Activated T-helper 17 cell treated with anti-CD3 and anti-CD28 coated beads, Interleukin-2, amount 50 U/mL, for 72 hours (primary cell): ENCODE results near the gene NOX5. TPM values are rescaled to one million over a fixed set of nuclear protein-coding genes. Genes with fewer than 3 reads are reported as not detected.

Experiments used
- ATAC-seq: fragments of 150-1000 bp; cut with Tn5 transposase; replicated peaks from 2 replicates; pipeline ENCODE4 v1.10.0; 2021; ENCODE audit warnings: mild to moderate bottlenecking, moderate library complexity
- H3K27ac Mint-ChIP-seq: one replicate; pipeline ENCODE4 v1.8.0; 2022; ENCODE audit warnings: mixed read lengths
- H3K27me3 Mint-ChIP-seq: one replicate; pipeline ENCODE4 v1.8.0; 2022; ENCODE audit warnings: mixed read lengths
- H3K36me3 Mint-ChIP-seq: one replicate; pipeline ENCODE4 v1.8.0; 2022; ENCODE audit warnings: low read depth, mild to moderate bottlenecking, mixed read lengths
- H3K4me1 Mint-ChIP-seq: one replicate; pipeline ENCODE4 v1.8.0; 2022; ENCODE audit warnings: mixed read lengths
- H3K4me3 Mint-ChIP-seq: one replicate; pipeline ENCODE4 v1.8.0; 2022; ENCODE audit warnings: mild to moderate bottlenecking, mixed read lengths
- H3K9me3 Mint-ChIP-seq: one replicate; pipeline ENCODE4 v1.8.0; 2022; ENCODE audit warnings: mixed read lengths
- total RNA-seq, 2 donors: library from RNA; stranded (reverse); gene quantifications; one replicate each; pipeline ENCODE4 v1.2.3, GENCODE V29; 2022

The NOX5 gene
- total RNA-seq, 2 donors from 2014 or later: not detected

DNA sequence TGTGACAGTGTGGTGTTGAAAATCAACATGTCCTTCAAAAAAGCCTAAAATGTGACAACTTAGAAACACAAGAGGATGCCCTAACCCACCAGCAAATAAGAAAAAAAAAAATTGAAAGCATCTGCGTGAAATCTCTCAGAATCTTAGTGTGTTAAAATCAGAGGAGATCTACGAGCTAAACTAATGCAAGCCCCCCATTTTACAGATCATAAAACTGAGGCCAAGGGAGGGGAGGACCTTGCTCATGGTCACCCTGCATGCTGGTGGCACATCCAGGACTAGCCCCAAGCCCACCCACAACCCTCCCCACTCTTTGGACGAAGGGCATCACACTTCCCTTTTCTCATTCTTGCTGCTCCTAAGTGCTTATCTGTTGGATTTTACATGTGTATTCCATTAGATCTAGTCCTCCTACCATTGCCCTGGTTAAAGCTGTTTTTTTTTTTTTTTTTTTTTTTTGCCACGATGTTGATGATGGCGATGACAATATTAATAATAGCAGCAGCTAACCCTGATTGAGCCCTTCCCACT lies 29.1 kb upstream of the NOX5 start:
- Mint-ChIP-seq H3K4me3 (no peak overlapping the region), H3K36me3 (no peaks in the 10 kb centered on the region), H3K4me1 (no peaks in the 10 kb centered on the region), H3K27ac (no peak overlapping the region), H3K27me3 (peaks cover 34% of the 10 kb centered on the region), H3K9me3 (no peaks in the 10 kb centered on the region)
- ATAC-seq: no peak

GRCh38 chr15:68986322-68986721 lies 28.2 kb upstream of the NOX5 start:
- Mint-ChIP-seq H3K27ac (no peak overlapping the region), H3K9me3 (no peaks in the 10 kb centered on the region), H3K4me1 (no peaks in the 10 kb centered on the region), H3K27me3 (peaks cover 34% of the 10 kb centered on the region), H3K4me3 (no peak overlapping the region), H3K36me3 (no peaks in the 10 kb centered on the region)
- ATAC-seq: no peak

- no peak overlapping the region for H3K4me3 Mint-ChIP-seq
- H3K27me3 Mint-ChIP-seq: peaks cover 27% of the 10 kb centered on the region
- no peak overlapping the region for H3K27ac Mint-ChIP-seq
- ATAC-seq: no peak
- no peaks in the 10 kb centered on the region for H3K9me3 Mint-ChIP-seq
- H3K4me1 Mint-ChIP-seq: no peaks in the 10 kb centered on the region
- no peaks in the 10 kb centered on the region for H3K36me3 Mint-ChIP-seq
These were observed 27.4 kb upstream of the NOX5 start for GRCh38 chr15:68987120-68987519.

DNA sequence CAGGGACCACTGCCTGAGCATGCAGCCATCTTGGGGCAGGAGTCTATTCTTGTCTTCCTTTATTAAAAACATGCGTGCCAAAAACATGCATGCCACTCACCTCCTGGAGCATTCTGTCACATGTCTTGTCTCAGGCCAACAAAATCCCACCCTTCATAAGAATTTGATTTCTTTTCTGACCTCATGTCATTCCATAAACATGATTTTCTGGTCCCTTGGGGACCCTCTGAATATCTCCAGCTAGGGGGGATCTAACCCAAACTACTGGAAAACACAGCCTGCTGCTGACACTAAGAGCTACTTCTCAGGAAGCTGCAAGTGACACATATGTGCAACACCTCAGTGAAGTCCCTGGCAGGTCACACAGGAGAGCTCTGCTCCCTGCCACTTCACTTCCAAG lies 26.8 kb upstream of the NOX5 start:
- Mint-ChIP-seq H3K27ac (no peak overlapping the region), H3K4me3 (no peak overlapping the region), H3K36me3 (no peaks in the 10 kb centered on the region), H3K9me3 (no peaks in the 10 kb centered on the region), H3K27me3 (peaks cover 27% of the 10 kb centered on the region), H3K4me1 (no peaks in the 10 kb centered on the region)
- ATAC-seq: no peak

DNA sequence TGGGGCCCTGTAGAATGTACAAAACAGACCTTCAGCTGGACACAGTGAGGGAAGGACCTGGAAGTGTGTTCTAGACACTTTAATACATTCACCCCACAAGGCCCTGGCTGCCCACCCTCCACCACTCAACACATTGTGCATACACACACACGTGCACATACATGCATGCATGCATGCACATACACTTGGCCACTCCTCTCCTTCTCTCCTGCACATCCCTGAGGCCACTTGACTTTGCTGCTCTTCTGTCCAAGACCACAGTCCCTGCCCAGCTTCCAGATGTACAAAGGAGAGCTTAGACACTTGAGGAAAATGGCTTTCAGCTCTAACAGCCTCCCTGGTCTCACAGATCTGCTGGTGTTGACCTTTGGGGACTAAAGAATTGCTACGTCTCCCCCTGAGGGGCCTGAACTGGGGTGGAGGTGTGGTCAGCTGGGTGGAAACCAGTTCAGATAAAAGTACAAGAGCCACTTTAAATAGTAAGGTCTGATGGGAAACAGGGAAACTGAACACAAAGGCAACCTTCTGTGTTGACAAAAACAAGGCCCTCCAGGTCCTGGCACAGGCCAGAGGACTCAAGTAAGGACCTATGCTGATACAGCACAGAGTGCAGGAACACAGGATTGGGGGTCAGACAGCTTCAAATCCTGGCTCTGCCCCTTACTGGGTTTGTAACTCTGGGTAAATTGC lies 24.8 kb upstream of the NOX5 start:
- H3K4me3 Mint-ChIP-seq: no peak overlapping the region
- no peak for ATAC-seq
- H3K27me3 Mint-ChIP-seq: peaks cover 20% of the 10 kb centered on the region
- no peaks in the 10 kb centered on the region for H3K36me3 Mint-ChIP-seq
- no peaks in the 10 kb centered on the region for H3K4me1 Mint-ChIP-seq
- H3K27ac Mint-ChIP-seq: no peak overlapping the region
- H3K9me3 Mint-ChIP-seq: no peaks in the 10 kb centered on the region

GRCh38 chr15:68990231-68990991 lies 24.1 kb upstream of the NOX5 start:
- peak; percentile 19 for ATAC-seq
- Mint-ChIP-seq H3K4me3 (no peak overlapping the region), H3K36me3 (no peaks in the 10 kb centered on the region), H3K27me3 (peaks cover 18% of the 10 kb centered on the region), H3K27ac (no peak overlapping the region), H3K4me1 (no peaks in the 10 kb centered on the region), H3K9me3 (no peaks in the 10 kb centered on the region)

GRCh38 chr15:68990992-68991500 lies 23.4 kb upstream of the NOX5 start:
- Mint-ChIP-seq H3K9me3 (no peaks in the 10 kb centered on the region), H3K27ac (no peak overlapping the region), H3K27me3 (peaks cover 18% of the 10 kb centered on the region), H3K4me1 (no peaks in the 10 kb centered on the region), H3K36me3 (no peaks in the 10 kb centered on the region), H3K4me3 (no peak overlapping the region)
- ATAC-seq: no peak

- Mint-ChIP-seq H3K4me1 (no peaks in the 10 kb centered on the region), H3K27ac (no peak overlapping the region), H3K36me3 (no peaks in the 10 kb centered on the region), H3K4me3 (no peak overlapping the region), H3K27me3 (peaks cover 16% of the 10 kb centered on the region), H3K9me3 (no peaks in the 10 kb centered on the region)
- ATAC-seq: no peak
These were observed 22.8 kb upstream of the NOX5 start for GRCh38 chr15:68991723-68992122.

DNA sequence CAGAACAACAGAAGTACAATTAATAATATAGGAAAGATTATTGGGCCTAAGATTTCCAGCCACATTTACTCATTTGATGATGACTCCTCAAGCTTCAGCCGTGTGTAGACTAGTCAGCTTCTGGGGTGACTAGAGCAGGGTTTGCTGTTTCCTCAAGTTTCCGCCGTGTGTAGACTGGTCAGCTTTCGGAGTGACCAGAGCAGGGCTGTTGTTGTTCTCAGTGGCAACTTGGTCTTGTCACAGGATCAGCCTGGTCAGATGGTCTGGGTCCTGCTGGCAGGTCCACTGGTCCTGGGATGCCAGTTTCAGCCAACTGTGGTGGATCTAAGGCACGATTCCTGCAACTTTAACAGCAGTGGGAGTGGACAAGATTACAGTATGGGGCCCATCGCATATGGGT lies 21.8 kb upstream of the NOX5 start:
- Mint-ChIP-seq H3K27ac (no peak overlapping the region), H3K4me1 (no peaks in the 10 kb centered on the region), H3K36me3 (no peaks in the 10 kb centered on the region), H3K27me3 (peaks cover 17% of the 10 kb centered on the region), H3K9me3 (no peaks in the 10 kb centered on the region), H3K4me3 (no peak overlapping the region)
- no peak for ATAC-seq

DNA sequence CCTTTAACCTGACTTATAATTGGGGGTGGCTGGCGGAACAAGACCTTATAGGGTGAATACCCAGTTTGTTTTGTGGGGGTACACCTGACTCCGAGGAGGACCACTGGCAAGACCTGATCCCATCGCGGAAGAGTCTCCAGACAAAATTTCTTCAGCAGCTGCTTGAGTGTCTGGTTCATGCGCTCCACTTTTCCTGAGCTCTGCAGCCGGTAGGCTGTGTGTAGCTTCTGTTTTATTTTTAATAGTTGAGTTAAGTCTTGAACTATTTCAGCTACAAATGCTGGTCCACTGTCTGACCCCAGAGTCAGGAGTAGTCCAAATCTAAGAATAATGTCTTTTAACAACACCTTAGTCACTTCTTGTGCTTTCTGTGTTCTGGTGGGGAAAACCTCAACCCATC lies 21.2 kb upstream of the NOX5 start:
- Mint-ChIP-seq H3K27ac (no peak overlapping the region), H3K4me3 (no peak overlapping the region), H3K36me3 (no peaks in the 10 kb centered on the region), H3K9me3 (no peaks in the 10 kb centered on the region), H3K4me1 (no peaks in the 10 kb centered on the region), H3K27me3 (peaks cover 12% of the 10 kb centered on the region)
- no peak for ATAC-seq

- Mint-ChIP-seq H3K9me3 (no peaks in the 10 kb centered on the region), H3K27me3 (peaks cover 7% of the 10 kb centered on the region), H3K4me1 (no peaks in the 10 kb centered on the region), H3K27ac (no peak overlapping the region), H3K36me3 (no peaks in the 10 kb centered on the region), H3K4me3 (no peak overlapping the region)
- ATAC-seq: no peak
These were observed 20.3 kb upstream of the NOX5 start for GRCh38 chr15:68994149-68994548.

- no peak for ATAC-seq
- Mint-ChIP-seq H3K9me3 (no peaks in the 10 kb centered on the region), H3K27ac (no peak overlapping the region), H3K36me3 (no peaks in the 10 kb centered on the region), H3K4me3 (no peak overlapping the region), H3K4me1 (no peaks in the 10 kb centered on the region), H3K27me3 (peaks cover 7% of the 10 kb centered on the region)
These were observed 19.3 kb upstream of the NOX5 start for GRCh38 chr15:68994981-68995761.

- Mint-ChIP-seq H3K27ac (no peak overlapping the region), H3K4me1 (no peaks in the 10 kb centered on the region), H3K36me3 (no peaks in the 10 kb centered on the region), H3K9me3 (no peaks in the 10 kb centered on the region), H3K27me3 (peaks cover 6% of the 10 kb centered on the region), H3K4me3 (no peak overlapping the region)
- ATAC-seq: no peak
These were observed 17.4 kb upstream of the NOX5 start for GRCh38 chr15:68997050-68997449.

DNA sequence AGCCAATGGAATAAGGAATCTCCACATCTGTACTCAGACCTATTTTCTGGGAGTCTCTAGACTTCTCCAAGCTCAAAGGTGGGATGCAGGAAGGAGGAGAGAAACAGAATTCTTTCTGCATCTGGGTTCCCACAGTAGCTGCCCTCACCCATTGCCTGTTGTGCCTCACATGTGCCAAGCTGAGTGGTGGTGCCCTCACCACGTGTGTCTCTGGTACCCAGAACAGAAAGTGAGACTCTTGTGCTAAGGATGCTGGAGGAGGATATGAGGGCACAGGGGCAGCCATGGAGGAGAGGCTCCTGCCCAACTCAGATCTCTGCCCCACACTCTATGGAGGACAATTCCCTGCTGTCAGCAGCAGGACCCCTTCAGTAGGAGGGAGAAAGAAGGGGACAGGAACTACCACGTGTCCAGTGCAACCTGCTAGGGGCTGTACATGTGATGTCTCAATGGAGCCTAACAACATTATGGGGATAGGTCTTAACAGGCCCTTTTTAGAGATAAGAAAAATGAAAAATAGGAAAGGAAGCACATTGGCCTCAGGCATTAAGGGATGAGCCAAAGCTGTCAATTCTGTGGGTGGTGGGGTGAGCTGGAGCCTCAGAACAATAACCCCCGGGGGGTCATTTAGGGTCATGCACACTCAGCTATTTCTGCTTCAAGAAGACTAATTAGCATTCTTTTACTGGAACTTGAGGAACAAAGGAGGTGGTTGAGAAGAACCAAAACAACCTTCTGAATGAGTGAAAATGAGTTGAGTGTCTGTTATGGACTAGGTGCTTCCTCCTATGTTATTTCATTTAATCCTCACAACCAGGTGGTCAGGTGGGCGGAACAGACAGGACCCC lies 16.3 kb upstream of the NOX5 start:
- ATAC-seq: no peak
- H3K4me3 Mint-ChIP-seq: no peak overlapping the region
- no peaks in the 10 kb centered on the region for H3K9me3 Mint-ChIP-seq
- no peak overlapping the region for H3K27ac Mint-ChIP-seq
- no peaks in the 10 kb centered on the region for H3K4me1 Mint-ChIP-seq
- no peaks in the 10 kb centered on the region for H3K36me3 Mint-ChIP-seq
- peaks cover 12% of the 10 kb centered on the region for H3K27me3 Mint-ChIP-seq
